ENCODE measurements around the gene KCNN1.
A peak's percentile ranks its signal among the peaks of the same experiment; 100 is the strongest.
"Not testable (repeated sequence)": the region's sequence is repeated elsewhere in the genome, so short reads cannot be mapped to it uniquely, and the experiment has no call there.

KCNN1 gene

DNA sequence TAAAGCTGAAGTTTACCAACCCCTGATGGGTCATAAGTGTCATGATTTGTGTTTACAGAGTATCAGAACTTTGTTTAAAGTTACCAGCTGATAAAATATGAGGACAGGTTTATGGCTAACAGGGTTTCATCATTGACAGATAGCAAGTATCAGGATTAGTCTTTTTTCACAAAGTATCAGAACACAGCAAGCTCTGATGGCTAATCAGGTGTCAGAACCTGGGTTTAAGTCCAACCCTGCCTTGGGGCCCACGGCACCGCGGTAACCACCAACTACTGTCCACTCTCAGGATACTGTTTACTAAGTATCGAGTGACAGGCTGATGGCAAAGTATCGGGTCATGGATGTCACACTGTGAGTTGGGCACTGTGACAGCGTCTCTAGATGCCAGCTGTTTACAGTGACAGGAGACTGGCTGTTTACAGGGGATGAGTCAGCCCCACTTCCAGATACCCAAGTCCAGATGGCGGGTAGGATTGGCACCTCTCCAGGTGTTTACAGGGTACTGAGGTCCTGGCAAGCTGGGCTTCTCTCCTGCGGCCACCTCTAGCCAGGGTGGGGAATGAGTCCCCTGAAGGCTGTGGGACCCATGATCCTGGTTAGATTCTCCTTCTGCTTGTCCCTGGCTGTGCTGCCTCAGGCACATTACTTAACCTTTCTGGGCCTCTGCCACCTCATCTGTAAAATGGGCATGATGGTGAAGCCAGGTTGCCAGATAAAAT lies 62.9 kb downstream of the KCNN1 start (continued):
- TF ChIP-seq KLF7 (tag by site-specific recombination; IDR thresholded peaks at IDR 0.05; ENCODE audit: borderline replicate concordance) (no peak), SALL2 (tag by site-specific recombination; IDR thresholded peaks at IDR 0.05; ENCODE audit: borderline replicate concordance) (no peak), ZXDB (tag by site-specific recombination; IDR thresholded peaks at IDR 0.05) (peak; percentile 15; the same call in 1 of the 2 replicates), ZFHX2 (tag by site-specific recombination; conservative IDR thresholded peaks at IDR 0.05) (no peak), MZF1 (tag by site-specific recombination; IDR thresholded peaks at IDR 0.05; ENCODE audit: borderline replicate concordance) (no peak), RBAK (tag by site-specific recombination; IDR thresholded peaks at IDR 0.05) (no peak), ZNF747 (tag by site-specific recombination; IDR thresholded peaks at IDR 0.05) (no peak), OSR2 (tag by site-specific recombination; IDR thresholded peaks at IDR 0.05) (peak; percentile 15; the same call in 1 of the 2 replicates), ZNF184 (tag by site-specific recombination; IDR thresholded peaks at IDR 0.05) (0 out of 2 replicates have a peak, but pooled peaks have one; percentile 23), ZNF777 (tag by site-specific recombination; IDR thresholded peaks at IDR 0.05; ENCODE audit: borderline replicate concordance) (no peak)
- TF ChIP-seq, protein P1, sequence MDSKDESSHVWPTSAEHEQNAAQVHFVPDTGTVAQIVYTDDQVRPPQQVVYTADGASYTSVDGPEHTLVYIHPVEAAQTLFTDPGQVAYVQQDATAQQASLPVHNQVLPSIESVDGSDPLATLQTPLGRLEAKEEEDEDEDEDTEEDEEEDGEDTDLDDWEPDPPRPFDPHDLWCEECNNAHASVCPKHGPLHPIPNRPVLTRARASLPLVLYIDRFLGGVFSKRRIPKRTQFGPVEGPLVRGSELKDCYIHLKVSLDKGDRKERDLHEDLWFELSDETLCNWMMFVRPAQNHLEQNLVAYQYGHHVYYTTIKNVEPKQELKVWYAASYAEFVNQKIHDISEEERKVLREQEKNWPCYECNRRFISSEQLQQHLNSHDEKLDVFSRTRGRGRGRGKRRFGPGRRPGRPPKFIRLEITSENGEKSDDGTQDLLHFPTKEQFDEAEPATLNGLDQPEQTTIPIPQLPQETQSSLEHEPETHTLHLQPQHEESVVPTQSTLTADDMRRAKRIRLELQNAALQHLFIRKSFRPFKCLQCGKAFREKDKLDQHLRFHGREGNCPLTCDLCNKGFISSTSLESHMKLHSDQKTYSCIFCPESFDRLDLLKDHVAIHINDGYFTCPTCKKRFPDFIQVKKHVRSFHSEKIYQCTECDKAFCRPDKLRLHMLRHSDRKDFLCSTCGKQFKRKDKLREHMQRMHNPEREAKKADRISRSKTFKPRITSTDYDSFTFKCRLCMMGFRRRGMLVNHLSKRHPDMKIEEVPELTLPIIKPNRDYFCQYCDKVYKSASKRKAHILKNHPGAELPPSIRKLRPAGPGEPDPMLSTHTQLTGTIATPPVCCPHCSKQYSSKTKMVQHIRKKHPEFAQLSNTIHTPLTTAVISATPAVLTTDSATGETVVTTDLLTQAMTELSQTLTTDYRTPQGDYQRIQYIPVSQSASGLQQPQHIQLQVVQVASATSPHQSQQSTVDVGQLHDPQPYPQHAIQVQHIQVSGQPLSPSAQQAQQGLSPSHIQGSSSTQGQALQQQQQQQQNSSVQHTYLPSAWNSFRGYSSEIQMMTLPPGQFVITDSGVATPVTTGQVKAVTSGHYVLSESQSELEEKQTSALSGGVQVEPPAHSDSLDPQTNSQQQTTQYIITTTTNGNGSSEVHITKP (tag by site-specific recombination; IDR thresholded peaks at IDR 0.05): 0 out of 2 replicates have a peak, but pooled peaks have one; percentile 38
- TF ChIP-seq, protein P2, sequence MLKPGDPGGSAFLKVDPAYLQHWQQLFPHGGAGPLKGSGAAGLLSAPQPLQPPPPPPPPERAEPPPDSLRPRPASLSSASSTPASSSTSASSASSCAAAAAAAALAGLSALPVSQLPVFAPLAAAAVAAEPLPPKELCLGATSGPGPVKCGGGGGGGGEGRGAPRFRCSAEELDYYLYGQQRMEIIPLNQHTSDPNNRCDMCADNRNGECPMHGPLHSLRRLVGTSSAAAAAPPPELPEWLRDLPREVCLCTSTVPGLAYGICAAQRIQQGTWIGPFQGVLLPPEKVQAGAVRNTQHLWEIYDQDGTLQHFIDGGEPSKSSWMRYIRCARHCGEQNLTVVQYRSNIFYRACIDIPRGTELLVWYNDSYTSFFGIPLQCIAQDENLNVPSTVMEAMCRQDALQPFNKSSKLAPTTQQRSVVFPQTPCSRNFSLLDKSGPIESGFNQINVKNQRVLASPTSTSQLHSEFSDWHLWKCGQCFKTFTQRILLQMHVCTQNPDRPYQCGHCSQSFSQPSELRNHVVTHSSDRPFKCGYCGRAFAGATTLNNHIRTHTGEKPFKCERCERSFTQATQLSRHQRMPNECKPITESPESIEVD (tag by site-specific recombination; IDR thresholded peaks at IDR 0.05): no peak; the same call in 1 of the 2 replicates
- TF ChIP-seq, protein P3, sequence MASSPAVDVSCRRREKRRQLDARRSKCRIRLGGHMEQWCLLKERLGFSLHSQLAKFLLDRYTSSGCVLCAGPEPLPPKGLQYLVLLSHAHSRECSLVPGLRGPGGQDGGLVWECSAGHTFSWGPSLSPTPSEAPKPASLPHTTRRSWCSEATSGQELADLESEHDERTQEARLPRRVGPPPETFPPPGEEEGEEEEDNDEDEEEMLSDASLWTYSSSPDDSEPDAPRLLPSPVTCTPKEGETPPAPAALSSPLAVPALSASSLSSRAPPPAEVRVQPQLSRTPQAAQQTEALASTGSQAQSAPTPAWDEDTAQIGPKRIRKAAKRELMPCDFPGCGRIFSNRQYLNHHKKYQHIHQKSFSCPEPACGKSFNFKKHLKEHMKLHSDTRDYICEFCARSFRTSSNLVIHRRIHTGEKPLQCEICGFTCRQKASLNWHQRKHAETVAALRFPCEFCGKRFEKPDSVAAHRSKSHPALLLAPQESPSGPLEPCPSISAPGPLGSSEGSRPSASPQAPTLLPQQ (tag by site-specific recombination; IDR thresholded peaks at IDR 0.05): peak; percentile 78
- TF ChIP-seq, protein P4, sequence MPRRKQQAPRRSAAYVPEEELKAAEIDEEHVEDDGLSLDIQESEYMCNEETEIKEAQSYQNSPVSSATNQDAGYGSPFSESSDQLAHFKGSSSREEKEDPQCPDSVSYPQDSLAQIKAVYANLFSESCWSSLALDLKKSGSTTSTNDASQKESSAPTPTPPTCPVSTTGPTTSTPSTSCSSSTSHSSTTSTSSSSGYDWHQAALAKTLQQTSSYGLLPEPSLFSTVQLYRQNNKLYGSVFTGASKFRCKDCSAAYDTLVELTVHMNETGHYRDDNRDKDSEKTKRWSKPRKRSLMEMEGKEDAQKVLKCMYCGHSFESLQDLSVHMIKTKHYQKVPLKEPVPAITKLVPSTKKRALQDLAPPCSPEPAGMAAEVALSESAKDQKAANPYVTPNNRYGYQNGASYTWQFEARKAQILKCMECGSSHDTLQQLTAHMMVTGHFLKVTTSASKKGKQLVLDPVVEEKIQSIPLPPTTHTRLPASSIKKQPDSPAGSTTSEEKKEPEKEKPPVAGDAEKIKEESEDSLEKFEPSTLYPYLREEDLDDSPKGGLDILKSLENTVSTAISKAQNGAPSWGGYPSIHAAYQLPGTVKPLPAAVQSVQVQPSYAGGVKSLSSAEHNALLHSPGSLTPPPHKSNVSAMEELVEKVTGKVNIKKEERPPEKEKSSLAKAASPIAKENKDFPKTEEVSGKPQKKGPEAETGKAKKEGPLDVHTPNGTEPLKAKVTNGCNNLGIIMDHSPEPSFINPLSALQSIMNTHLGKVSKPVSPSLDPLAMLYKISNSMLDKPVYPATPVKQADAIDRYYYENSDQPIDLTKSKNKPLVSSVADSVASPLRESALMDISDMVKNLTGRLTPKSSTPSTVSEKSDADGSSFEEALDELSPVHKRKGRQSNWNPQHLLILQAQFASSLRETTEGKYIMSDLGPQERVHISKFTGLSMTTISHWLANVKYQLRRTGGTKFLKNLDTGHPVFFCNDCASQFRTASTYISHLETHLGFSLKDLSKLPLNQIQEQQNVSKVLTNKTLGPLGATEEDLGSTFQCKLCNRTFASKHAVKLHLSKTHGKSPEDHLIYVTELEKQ (tag by site-specific recombination; IDR thresholded peaks at IDR 0.05; ENCODE audit: borderline replicate concordance): 0 out of 2 replicates have a peak, but pooled peaks have one; percentile 40

DNA sequence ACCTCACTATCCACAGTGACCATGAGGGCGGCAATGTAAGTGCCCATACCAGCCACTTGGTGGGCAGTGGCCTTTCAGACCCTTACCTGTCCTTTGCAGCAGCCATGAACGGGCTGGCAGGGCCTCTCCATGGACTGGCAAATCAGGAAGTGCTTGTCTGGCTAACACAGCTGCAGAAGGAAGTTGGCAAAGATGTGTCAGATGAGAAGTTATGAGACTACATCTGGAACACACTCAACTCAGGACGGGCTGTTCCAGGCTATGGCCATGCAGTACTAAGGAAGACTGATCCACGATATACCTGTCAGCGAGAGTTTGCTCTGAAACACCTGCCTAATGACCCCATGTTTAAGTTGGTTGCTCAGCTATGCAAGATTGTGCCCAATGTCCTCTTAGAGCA lies 64.5 kb downstream of the KCNN1 start:
- H3K4me1 ChIP-seq (ENCODE audit: control insufficient read depth, insufficient read depth, low read length); H3K9me3 ChIP-seq (ENCODE audit: control insufficient read depth, insufficient read depth, low read depth, low read length); H3K4me3 ChIP-seq (ENCODE audit: low read depth, low read length); H3K36me3 ChIP-seq (ENCODE audit: control insufficient read depth in 2 of 2, insufficient read depth in 1 of 2, low read length in 2 of 2); H3K27ac ChIP-seq (ENCODE audit: extremely low read depth, low read depth, low read length): not testable (repeated sequence)
- CTCF ChIA-PET: interaction anchor here (1.1 to 1.3 kb wide), 2 partner anchors 21 to 24 kb away, joined by 3 to 4 read pairs; no protein-coding TSS in a partner anchor
- POLR2A ChIA-PET: interaction anchor here (0.5 kb wide), 1 partner anchor 34 kb away, joined by 3 read pairs; no protein-coding TSS in a partner anchor

DNA sequence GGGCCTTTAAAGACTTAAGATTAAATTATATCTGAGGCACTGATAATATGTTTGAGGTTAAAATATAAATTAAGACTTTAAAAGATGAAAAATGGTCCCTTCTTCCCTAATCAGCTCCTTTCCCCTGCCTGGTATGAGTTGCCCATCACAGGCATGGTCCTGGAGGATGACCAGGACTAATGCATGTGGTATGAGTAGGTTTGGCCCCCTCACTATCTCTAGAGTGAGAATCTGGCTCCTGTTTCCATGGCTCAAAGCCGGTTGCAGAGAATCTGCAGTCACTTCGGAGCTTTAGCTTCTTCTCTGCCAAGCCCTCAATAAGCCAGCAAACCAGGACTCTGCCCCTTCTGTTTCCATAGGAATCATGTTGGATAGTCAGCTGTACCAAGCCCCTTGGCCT lies 65.2 kb downstream of the KCNN1 start:
- CTCF ChIA-PET: interaction anchor here (1.1 to 1.3 kb wide), 2 partner anchors 22 to 25 kb away, joined by 3 to 4 read pairs; no protein-coding TSS in a partner anchor
- H3K9me3 ChIP-seq (ENCODE audit: control insufficient read depth, insufficient read depth, low read depth, low read length); H3K4me3 ChIP-seq (ENCODE audit: low read depth, low read length); POLR2A ChIA-PET; H3K4me1 ChIP-seq (ENCODE audit: control insufficient read depth, insufficient read depth, low read length); H3K27ac ChIP-seq (ENCODE audit: extremely low read depth, low read depth, low read length); H3K36me3 ChIP-seq (ENCODE audit: control insufficient read depth in 2 of 2, insufficient read depth in 1 of 2, low read length in 2 of 2): not testable (repeated sequence)

All from HEK293 (cell line).